Adrenal gland (tissue), 5 donors: ENCODE data around the gene GJA4.

ENCODE experiments used
- CTCF ChIP-seq, 6 experiments: fragments of 450-650 bp in 4 of 6; fragments of 200-600 bp in 2 of 6; sonication (generic) in 1 of 6; IDR thresholded peaks; 1 replicate in 5 of 6; 2 replicates in 1 of 6; pipeline versions ENCODE4 v1.5.1 to v1.8.0; 2016 to 2021; ENCODE audit warnings: antibody characterized with exemption in 6 of 6, mild to moderate bottlenecking in 2 of 6, moderate library complexity in 1 of 6
- POLR2A ChIP-seq, 2 donors: fragments of 450-650 bp; IDR thresholded peaks; one replicate each; pipeline ENCODE4 v1.6.1; 2017; ENCODE audit warnings: antibody characterized with exemption in 2 of 2, mild to moderate bottlenecking in 2 of 2, moderate library complexity in 1 of 2
- donor health status: DM: no; HTN: no; CAD: no.

- TF ChIP-seq POLR2A (IDR thresholded peaks at IDR 0.05) = no peak
- no peak for TF ChIP-seq CTCF (IDR thresholded peaks at IDR 0.05)
Measured at GRCh38 chr1:34833711-34834110, 40.9 kb downstream of the GJA4 start.
